Measurements from ENCODE around the gene DNASE1. TPM values are rescaled to one million over a fixed set of nuclear protein-coding genes. Genes with fewer than 3 reads are reported as not detected.
A peak's percentile ranks its signal among the peaks of the same experiment; 100 is the strongest.

Gene DNASE1
- total and polyA plus RNA-seq, 9 of the 15 experiments (the other 6 are each of a cell fraction or from before 2014, with no cell fraction given): 0.53 to 10.1 (median 5.9) TPM

DNA sequence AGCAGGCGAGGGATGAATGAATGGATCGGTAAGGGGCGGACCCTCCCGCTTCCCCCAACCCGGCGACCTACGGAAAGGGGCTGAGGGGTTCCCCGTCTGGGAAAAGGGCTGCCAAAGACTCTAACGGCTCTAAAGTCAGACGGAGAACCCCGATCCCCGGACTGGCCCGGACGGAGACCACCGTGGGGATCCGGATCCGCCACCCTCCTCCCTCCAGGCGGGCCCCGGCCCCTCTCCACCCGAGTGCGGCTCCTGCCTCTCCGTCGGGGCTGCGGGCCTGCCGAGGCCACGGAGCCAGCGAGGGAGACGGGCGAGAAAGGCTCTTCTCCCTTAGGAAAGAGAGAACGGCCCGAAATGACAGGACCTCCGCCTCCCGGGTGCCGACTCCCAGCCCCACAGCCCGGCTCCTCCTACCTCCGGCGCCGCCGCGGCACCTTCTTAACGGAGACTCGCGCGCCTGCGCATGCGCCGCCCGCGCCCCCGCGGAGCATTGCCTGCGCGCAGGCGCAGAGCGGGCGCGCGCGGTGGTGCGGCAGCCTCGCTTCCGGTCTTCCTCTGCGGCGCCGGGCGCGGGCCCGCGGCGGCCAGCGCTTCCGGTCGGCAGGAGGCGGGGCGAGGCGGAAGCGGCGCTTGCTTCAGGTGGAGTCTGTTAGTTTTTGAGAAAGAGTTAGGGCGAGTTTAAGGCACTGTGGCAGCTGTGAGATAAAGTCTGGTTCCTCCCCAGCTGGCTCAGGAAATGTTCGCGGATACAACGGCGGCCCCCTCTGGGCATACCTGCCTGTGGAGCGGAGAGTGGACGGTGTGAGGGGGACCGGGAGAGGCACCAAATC lies 43.1 kb upstream of the DNASE1 start, which contains the start of gene SLX4 (continued):
- TF ChIP-seq ZNF384 (IDR thresholded peaks at IDR 0.05; ENCODE audit: low read depth, low read length) (no peak; the same call in 1 of the 2 replicates), TARDBP (IDR thresholded peaks at IDR 0.05) (no peak), ADNP (tag; IDR thresholded peaks at IDR 0.05) (no peak), MCM3 (IDR thresholded peaks at IDR 0.05) (no peak), KLF16 (IDR thresholded peaks at IDR 0.05) (no peak), ZNF740 (CRISPR knock-in tag; IDR thresholded peaks at IDR 0.05) (no peak), ZNF740 (tag; IDR thresholded peaks at IDR 0.05) (no peak), LCOR (CRISPR knock-in tag; IDR thresholded peaks at IDR 0.05) (no peak), HNRNPLL (IDR thresholded peaks at IDR 0.05; ENCODE audit: low read depth, low read length, poor library complexity, severe bottlenecking) (no peak), ZNF263 (CRISPR knock-in tag; IDR thresholded peaks at IDR 0.05; ENCODE audit: borderline replicate concordance) (peak; percentile 70; the same call in 1 of the 2 replicates), ZFX (CRISPR knock-in tag; IDR thresholded peaks at IDR 0.05) (peak; percentile 68), PTTG1 (tag; IDR thresholded peaks at IDR 0.05; ENCODE audit: low read depth) (no peak), TBP (optimal IDR thresholded peaks at IDR 0.05; ENCODE audit: low read depth, low read length) (peak; percentile 64), MTA3 (IDR thresholded peaks at IDR 0.05; ENCODE audit: borderline replicate concordance) (no peak), CCNT2 (IDR thresholded peaks at IDR 0.05; ENCODE audit: borderline replicate concordance, extremely low read depth, insufficient read length, low read depth, low read length) (peak; percentile 88), ELF2 (CRISPR knock-in tag; IDR thresholded peaks at IDR 0.05) (0 out of 2 replicates have a peak, but pooled peaks have one; percentile 45), TFAM (CRISPR knock-in tag; conservative IDR thresholded peaks at IDR 0.05) (no peak), POLR2AphosphoS5 (IDR thresholded peaks at IDR 0.05; ENCODE audit: control insufficient read depth, insufficient read depth, low read depth, low read length) (peak; percentile 55; the same call in 1 of the 2 replicates), SRSF9 (IDR thresholded peaks at IDR 0.05; ENCODE audit: borderline replicate concordance, low read depth, low read length) (no peak), ZNF12 (CRISPR knock-in tag; IDR thresholded peaks at IDR 0.05) (no peak), EP300 (IDR thresholded peaks at IDR 0.05; ENCODE audit: low read length) (0 out of 2 replicates have a peak, but pooled peaks have one; percentile 7)
- TF ChIP-seq, protein P1, sequence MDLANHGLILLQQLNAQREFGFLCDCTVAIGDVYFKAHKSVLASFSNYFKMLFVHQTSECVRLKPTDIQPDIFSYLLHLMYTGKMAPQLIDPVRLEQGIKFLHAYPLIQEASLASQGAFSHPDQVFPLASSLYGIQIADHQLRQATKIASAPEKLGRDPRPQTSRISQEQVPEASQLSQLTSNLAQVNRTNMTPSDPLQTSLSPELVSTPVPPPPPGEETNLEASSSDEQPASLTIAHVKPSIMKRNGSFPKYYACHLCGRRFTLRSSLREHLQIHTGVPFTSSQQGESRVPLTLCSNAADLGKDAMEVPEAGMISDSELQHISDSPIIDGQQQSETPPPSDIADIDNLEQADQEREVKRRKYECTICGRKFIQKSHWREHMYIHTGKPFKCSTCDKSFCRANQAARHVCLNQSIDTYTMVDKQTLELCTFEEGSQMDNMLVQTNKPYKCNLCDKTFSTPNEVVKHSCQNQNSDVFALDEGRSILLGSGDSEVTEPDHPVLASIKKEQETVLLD (IDR thresholded peaks at IDR 0.05): peak; percentile 85
- TF ChIP-seq, protein P2, sequence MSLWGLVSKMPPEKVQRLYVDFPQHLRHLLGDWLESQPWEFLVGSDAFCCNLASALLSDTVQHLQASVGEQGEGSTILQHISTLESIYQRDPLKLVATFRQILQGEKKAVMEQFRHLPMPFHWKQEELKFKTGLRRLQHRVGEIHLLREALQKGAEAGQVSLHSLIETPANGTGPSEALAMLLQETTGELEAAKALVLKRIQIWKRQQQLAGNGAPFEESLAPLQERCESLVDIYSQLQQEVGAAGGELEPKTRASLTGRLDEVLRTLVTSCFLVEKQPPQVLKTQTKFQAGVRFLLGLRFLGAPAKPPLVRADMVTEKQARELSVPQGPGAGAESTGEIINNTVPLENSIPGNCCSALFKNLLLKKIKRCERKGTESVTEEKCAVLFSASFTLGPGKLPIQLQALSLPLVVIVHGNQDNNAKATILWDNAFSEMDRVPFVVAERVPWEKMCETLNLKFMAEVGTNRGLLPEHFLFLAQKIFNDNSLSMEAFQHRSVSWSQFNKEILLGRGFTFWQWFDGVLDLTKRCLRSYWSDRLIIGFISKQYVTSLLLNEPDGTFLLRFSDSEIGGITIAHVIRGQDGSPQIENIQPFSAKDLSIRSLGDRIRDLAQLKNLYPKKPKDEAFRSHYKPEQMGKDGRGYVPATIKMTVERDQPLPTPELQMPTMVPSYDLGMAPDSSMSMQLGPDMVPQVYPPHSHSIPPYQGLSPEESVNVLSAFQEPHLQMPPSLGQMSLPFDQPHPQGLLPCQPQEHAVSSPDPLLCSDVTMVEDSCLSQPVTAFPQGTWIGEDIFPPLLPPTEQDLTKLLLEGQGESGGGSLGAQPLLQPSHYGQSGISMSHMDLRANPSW (CRISPR knock-in tag; IDR thresholded peaks at IDR 0.05): no peak
- TF ChIP-seq, protein P3, sequence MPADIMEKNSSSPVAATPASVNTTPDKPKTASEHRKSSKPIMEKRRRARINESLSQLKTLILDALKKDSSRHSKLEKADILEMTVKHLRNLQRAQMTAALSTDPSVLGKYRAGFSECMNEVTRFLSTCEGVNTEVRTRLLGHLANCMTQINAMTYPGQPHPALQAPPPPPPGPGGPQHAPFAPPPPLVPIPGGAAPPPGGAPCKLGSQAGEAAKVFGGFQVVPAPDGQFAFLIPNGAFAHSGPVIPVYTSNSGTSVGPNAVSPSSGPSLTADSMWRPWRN (IDR thresholded peaks at IDR 0.05; ENCODE audit: low read depth): no peak
